ENCODE data around the gene ZNRD2.

ZNRD2 gene

GRCh38 chr11:65538915-65539743 is 31.1 kb upstream of the ZNRD2 start:
- no peak for DNase-seq

- DNase-seq = no peak
Measured at GRCh38 chr11:65539744-65540289, 30.5 kb upstream of the ZNRD2 start.

GRCh38 chr11:65540290-65541092 is 29.8 kb upstream of the ZNRD2 start:
- peak; percentile 92 for DNase-seq

- DNase-seq = no peak
Measured at GRCh38 chr11:65541093-65541982, 28.9 kb upstream of the ZNRD2 start.

GRCh38 chr11:65542738-65543390 is 27.4 kb upstream of the ZNRD2 start:
- DNase-seq = no peak

GRCh38 chr11:65545853-65546216 is 24.4 kb upstream of the ZNRD2 start:
- DNase-seq = no peak

GRCh38 chr11:65546217-65546958 is 23.9 kb upstream of the ZNRD2 start:
- peak; percentile 98 for DNase-seq

GRCh38 chr11:65547446-65548125 is 22.7 kb upstream of the ZNRD2 start:
- DNase-seq = peak; percentile 66

GRCh38 chr11:65548395-65548794 is 21.9 kb upstream of the ZNRD2 start:
- no peak for DNase-seq

- DNase-seq = no peak
Measured at GRCh38 chr11:65549096-65549495, 21.2 kb upstream of the ZNRD2 start.

- peak; percentile 73 for DNase-seq
Measured at GRCh38 chr11:65551572-65552387, 18.5 kb upstream of the ZNRD2 start.

- DNase-seq = no peak
Measured at GRCh38 chr11:65552388-65552951, 17.8 kb upstream of the ZNRD2 start.

GRCh38 chr11:65553301-65554001 is 16.8 kb upstream of the ZNRD2 start:
- DNase-seq = peak; percentile 86

- DNase-seq = no peak
Measured at GRCh38 chr11:65554057-65554818, 16.0 kb upstream of the ZNRD2 start.

- DNase-seq = no peak
Measured at GRCh38 chr11:65554842-65555430, 15.3 kb upstream of the ZNRD2 start.

- no peak for DNase-seq
Measured at GRCh38 chr11:65555693-65556231, 14.5 kb upstream of the ZNRD2 start.

All from CD4-positive, alpha-beta T cell treated with Interleukin-12 subunit alpha and Interleukin-12 subunit beta, for 1 hour (primary cell).